NCI-H526 treated with DMSO at 0.1 percent for 48 hours (cell line): ENCODE results near the gene TRIM66.

Experiments
- DNase-seq: peaks from one replicate; lab custom pipeline; 2025; lab: John Stamatoyannopoulos, UW

Gene TRIM66

GRCh38 chr11:8682303-8683114, at the start of gene TRIM66, which contains the start of gene RPL27A:
TRIM66 (minus strand) TSS chr11:8682665; CDS start chr11:8672274, 10,391 bp downstream.
RPL27A (plus strand) TSS chr11:8682792; CDS start chr11:8682814, 22 bp downstream.
- DNase-seq, result peak; percentile 92

GRCh38 chr11:8731647-8732323, 49.3 kb upstream of the TRIM66 start:
- DNase-seq, result no peak

- DNase-seq, result no peak
Observed at GRCh38 chr11:8730697-8731020, 48.2 kb upstream of the TRIM66 start.

GRCh38 chr11:8729837-8730696, 47.6 kb upstream of the TRIM66 start:
- no peak for DNase-seq

GRCh38 chr11:8729067-8729466, 46.6 kb upstream of the TRIM66 start:
- DNase-seq, result no peak

GRCh38 chr11:8728563-8728962, 46.1 kb upstream of the TRIM66 start:
- no peak for DNase-seq

- DNase-seq, result no peak
Observed at GRCh38 chr11:8726395-8726794, 43.9 kb upstream of the TRIM66 start.

GRCh38 chr11:8724682-8725081, 42.2 kb upstream of the TRIM66 start:
- no peak for DNase-seq

- no peak for DNase-seq
Observed at GRCh38 chr11:8723711-8724110, 41.2 kb upstream of the TRIM66 start.

- DNase-seq, result no peak
Observed at GRCh38 chr11:8722809-8723208, 40.3 kb upstream of the TRIM66 start.

- DNase-seq, result no peak
Observed at GRCh38 chr11:8721609-8722500, 39.4 kb upstream of the TRIM66 start.

- DNase-seq, result peak; percentile 71
Observed at GRCh38 chr11:8720868-8721608, 38.6 kb upstream of the TRIM66 start.

- DNase-seq, result no peak
Observed at GRCh38 chr11:8720352-8720751, 37.9 kb upstream of the TRIM66 start.

GRCh38 chr11:8719721-8720120, 37.3 kb upstream of the TRIM66 start:
- no peak for DNase-seq

- no peak for DNase-seq
Observed at GRCh38 chr11:8719211-8719649, 36.8 kb upstream of the TRIM66 start.

- no peak for DNase-seq
Observed at GRCh38 chr11:8717876-8718753, 35.6 kb upstream of the TRIM66 start.

GRCh38 chr11:8717544-8717875, 35.0 kb upstream of the TRIM66 start:
- no peak for DNase-seq

GRCh38 chr11:8715501-8715900, 33.0 kb upstream of the TRIM66 start:
- DNase-seq, result no peak

- no peak for DNase-seq
Observed at GRCh38 chr11:8714622-8715225, 32.3 kb upstream of the TRIM66 start.
